GM18502 (cell line): ENCODE data around the gene EID2B.

Source experiments
- ATAC-seq: cut with Tn5 transposase; IDR thresholded peaks from one replicate; pipeline ENCODE4 v1.9.1; 2021; ENCODE audit warnings: mild to moderate bottlenecking; ENCODE audit not compliant: unreplicated experiment, poor library complexity

The EID2B gene

GRCh38 chr19:39532233-39533002 lies at the start of gene EID2B:
Gene EID2B (minus strand): TSS chr19:39532852. CDS start chr19:39532802, 50 bp downstream.
- peak; percentile 92 for ATAC-seq

- no peak for ATAC-seq
Measured at GRCh38 chr19:39582442-39582841, 49.8 kb upstream of the EID2B start.

GRCh38 chr19:39568604-39569003 lies 36.0 kb upstream of the EID2B start:
- no peak for ATAC-seq

GRCh38 chr19:39566064-39566463 lies 33.4 kb upstream of the EID2B start:
- ATAC-seq = no peak

GRCh38 chr19:39563408-39563807 lies 30.8 kb upstream of the EID2B start:
- ATAC-seq = no peak

GRCh38 chr19:39558624-39559117 lies 26.0 kb upstream of the EID2B start:
- ATAC-seq = no peak

GRCh38 chr19:39557811-39558623 lies 25.4 kb upstream of the EID2B start:
- peak; percentile 49 for ATAC-seq

GRCh38 chr19:39555883-39556282 lies 23.2 kb upstream of the EID2B start:
- ATAC-seq = no peak

GRCh38 chr19:39554701-39555311 lies 22.2 kb upstream of the EID2B start:
- ATAC-seq = no peak

- no peak for ATAC-seq
Measured at GRCh38 chr19:39553082-39553652, 20.5 kb upstream of the EID2B start.

- no peak for ATAC-seq
Measured at GRCh38 chr19:39550197-39550596, 17.5 kb upstream of the EID2B start.

- ATAC-seq = no peak
Measured at GRCh38 chr19:39546599-39546998, 13.9 kb upstream of the EID2B start.

GRCh38 chr19:39544911-39545310 lies 12.3 kb upstream of the EID2B start:
- no peak for ATAC-seq

- ATAC-seq = no peak
Measured at GRCh38 chr19:39544226-39544903, 11.7 kb upstream of the EID2B start.

GRCh38 chr19:39543477-39543857 lies 10.8 kb upstream of the EID2B start:
- no peak for ATAC-seq

- no peak for ATAC-seq
Measured at GRCh38 chr19:39542206-39542605, 9.6 kb upstream of the EID2B start.

- no peak for ATAC-seq
Measured at GRCh38 chr19:39540333-39540673, 7.7 kb upstream of the EID2B start.

- peak; percentile 78 for ATAC-seq
Measured at GRCh38 chr19:39539518-39540332, 7.1 kb upstream of the EID2B start, which contains the start of gene EID2. Gene EID2 (minus strand): TSS chr19:39540161. CDS start chr19:39540079, 82 bp downstream.

- peak; percentile 4 for ATAC-seq
Measured at GRCh38 chr19:39539165-39539517, 6.5 kb upstream of the EID2B start.
